A549 (cell line): ENCODE measurements around the gene NCDN. TPM values are rescaled to one million over a fixed set of nuclear protein-coding genes. Genes with fewer than 3 reads are reported as not detected.

ENCODE experiments used
- ATAC-seq, 2 experiments: fragments of 200-7000 bp in 1 of 2; fragments of >200 bp in 1 of 2; cut with Nextera tagmentation in 1 of 2; cut with Tn5 transposase in 1 of 2; 3 replicates each; pipeline versions ENCODE4 v1.8.0 to v1.9.1; 2018 to 2020; ENCODE audit warnings: mild to moderate bottlenecking in 1 of 2, moderate library complexity in 1 of 2
- CTCF ChIA-PET: fragments of 300-600 bp; sonication (Branson Sonifier 250); formaldehyde crosslinking; extraction: SDS; loops from one replicate; lab custom pipeline; 2021; ENCODE audit warnings: antibody characterized with exemption, inconsistent platforms; lab: Yijun Ruan, JAX
- POLR2A ChIA-PET: fragments of 350-600 bp; formaldehyde crosslinking; extraction: SDS; loops from one replicate; lab custom pipeline; 2021; ENCODE audit warnings: antibody characterized with exemption, inconsistent platforms; lab: Yijun Ruan, JAX
- DNase-seq, 2 experiments: peaks; one replicate each; pipeline versions ENCODE4 v3.0.0 to v3.0.0-alpha.2; 2011 to 2016; ENCODE audit warnings: low read depth in 1 of 2, low spot score in 1 of 2
- FAIRE-seq: peaks from 2 replicates; lab custom pipeline; 2011; peaks lifted over from hg19 to GRCh38; lab: Jason Lieb, UNC
- H3K27ac ChIP-seq, 2 experiments: fragments of >200 bp; sonication (Bioruptor Twin); formaldehyde crosslinking; 3 replicates each; pipeline ENCODE4 v1.5.1; 2016 to 2017
- H3K4me1 ChIP-seq: fragments of >200 bp; sonication (Bioruptor Twin); formaldehyde crosslinking; 3 replicates; pipeline ENCODE4 v1.6.1; 2016
- H3K4me2 ChIP-seq: fragments of >200 bp; sonication (Bioruptor Twin); formaldehyde crosslinking; 3 replicates; pipeline ENCODE4 v1.6.1; 2016
- H3K4me3 ChIP-seq: fragments of >200 bp; sonication (Bioruptor Twin); formaldehyde crosslinking; 3 replicates; pipeline ENCODE4 v1.5.1; 2016
- H3K9me3 ChIP-seq: fragments of >200 bp; sonication (Bioruptor Twin); formaldehyde crosslinking; 3 replicates; pipeline ENCODE4 v1.6.1; 2016
- CEBPB ChIP-seq, 2 experiments: fragments of >200 bp in 1 of 2; sonication (Bioruptor Twin) in 1 of 2; formaldehyde crosslinking in 1 of 2; IDR thresholded peaks; 2 replicates each; pipeline ENCODE4 v1.6.1; 2012 to 2016
- EHF ChIP-seq: fragments of 250-450 bp; sonication (Bioruptor Pico); IDR thresholded peaks from 2 replicates; pipeline ENCODE4 v1.5.0; 2020; ENCODE audit warnings: mild to moderate bottlenecking
- EHMT2 ChIP-seq: fragments of 200-600 bp; sonication (generic); IDR thresholded peaks from 2 replicates; pipeline ENCODE4 v1.6.1; 2016; ENCODE audit warnings: antibody characterized with exemption, low read depth, mild to moderate bottlenecking, moderate library complexity
- ESRRA ChIP-seq: fragments of 150-350 bp; IDR thresholded peaks from 2 replicates; pipeline ENCODE4 v1.6.1; 2014; ENCODE audit warnings: mild to moderate bottlenecking, low read length, borderline replicate concordance
- FOSL2 ChIP-seq, 2 experiments: fragments of 450-650 bp in 1 of 2; fragments of >200 bp in 1 of 2; sonication (Bioruptor Twin) in 1 of 2; formaldehyde crosslinking; IDR thresholded peaks; 2 replicates each; pipeline versions ENCODE4 v1.5.0 to v1.6.1; 2016 to 2020; ENCODE audit warnings: mild to moderate bottlenecking in 1 of 2, moderate library complexity in 1 of 2
- HEYL ChIP-seq: fragments of 250-450 bp; sonication (Bioruptor Pico); IDR thresholded peaks from 2 replicates; pipeline ENCODE4 v1.8.0; 2021; ENCODE audit warnings: mild to moderate bottlenecking, moderate library complexity
- HOXA7 ChIP-seq: fragments of 250-450 bp; sonication (Bioruptor Pico); IDR thresholded peaks from 2 replicates; pipeline ENCODE4 v1.5.0; 2020; ENCODE audit warnings: mild to moderate bottlenecking, moderate library complexity
- MAFK ChIP-seq: fragments of 450-650 bp; IDR thresholded peaks from 2 replicates; pipeline ENCODE4 v1.6.1; 2014; ENCODE audit not compliant: partially characterized antibody
- TP53 ChIP-seq: fragments of 250-450 bp; sonication (Bioruptor Pico); IDR thresholded peaks from 2 replicates; pipeline ENCODE4 v1.5.0; 2021; ENCODE audit warnings: mild to moderate bottlenecking, moderate library complexity
- WGBS: methylation state at CpG from one replicate; pipeline ENCODE4 v1.1.6; 2017; ENCODE audit errors: missing lambda C conversion rate; 5-methylcytosine and 5-hydroxymethylcytosine counted together
- polyA plus RNA-seq, 4 experiments: library from polyadenylated mRNA; depleted of rRNA in 3 of 4; stranded (reverse); fragments of >200 nt; fragmentation: RNase III in 1 of 4; extraction: RNeasy Plus Mini Kit Qiagen cat#74134 plus additional on column Dnase treatment in 1 of 4; gene quantifications; 2 replicates in 3 of 4; 3 replicates in 1 of 4; pipeline ENCODE4 v1.2.3, GENCODE V29; 2011 to 2017
- TF ChIP-seq, protein P1 (sequence below): fragments of 150-350 bp; IDR thresholded peaks from 2 replicates; pipeline ENCODE4 v1.6.1; 2014; ENCODE audit warnings: low read depth, mild to moderate bottlenecking, low read length
- TF ChIP-seq, protein P2 (sequence below): fragments of 200-600 bp; sonication (generic); IDR thresholded peaks from 2 replicates; pipeline ENCODE4 v1.6.1; 2016; ENCODE audit warnings: antibody characterized with exemption, mild to moderate bottlenecking, moderate library complexity
- TF ChIP-seq, protein P3 (sequence below): fragments of >200 bp; sonication (Bioruptor Twin); formaldehyde crosslinking; IDR thresholded peaks from 2 replicates; pipeline ENCODE4 v1.6.1; 2016
- TF ChIP-seq, protein P4 (sequence below): IDR thresholded peaks from 2 replicates; pipeline ENCODE4 v1.6.1; 2012
- TF ChIP-seq, protein P5 (sequence below): fragments of 250-450 bp; sonication (Bioruptor Pico); IDR thresholded peaks from 2 replicates; pipeline ENCODE4 v1.5.0; 2021; ENCODE audit warnings: mild to moderate bottlenecking, moderate library complexity, borderline replicate concordance
- TF ChIP-seq, protein P6 (sequence below): fragments of >200 bp; sonication (Bioruptor Twin); formaldehyde crosslinking; IDR thresholded peaks from 3 replicates; pipeline ENCODE4 v1.5.1; 2016

NCDN gene
- polyA plus RNA-seq, 2 of the 4 experiments (the other 2 are of a cell fraction), result 7.0 to 16.8 TPM

DNA sequence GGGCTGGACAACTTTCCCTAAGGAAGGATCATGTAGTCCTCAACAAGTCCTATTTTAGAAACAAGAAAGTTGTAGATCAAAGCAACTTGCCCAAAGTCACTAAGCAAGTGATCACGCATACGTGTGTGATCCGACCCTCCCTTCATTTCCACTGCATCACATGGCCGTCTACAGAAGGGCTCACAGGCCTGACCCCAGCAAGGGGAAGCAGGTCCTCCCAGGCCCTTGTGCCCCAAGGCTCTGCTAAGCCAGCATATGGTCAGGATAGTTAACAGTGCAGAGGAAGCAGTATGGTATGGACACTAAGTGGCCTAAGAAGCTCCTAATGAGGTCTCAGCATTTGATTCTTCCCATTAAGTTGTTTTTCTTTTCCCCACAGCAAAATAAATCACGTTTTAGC, 40.3 kb downstream of the NCDN start:
- ChIA-PET CTCF (interaction anchor here (0.8 kb wide), 1 partner anchor 116 kb away, joined by 3 read pairs; no protein-coding TSS in a partner anchor), POLR2A (no interaction called here)
- FAIRE-seq, result no peak

DNA sequence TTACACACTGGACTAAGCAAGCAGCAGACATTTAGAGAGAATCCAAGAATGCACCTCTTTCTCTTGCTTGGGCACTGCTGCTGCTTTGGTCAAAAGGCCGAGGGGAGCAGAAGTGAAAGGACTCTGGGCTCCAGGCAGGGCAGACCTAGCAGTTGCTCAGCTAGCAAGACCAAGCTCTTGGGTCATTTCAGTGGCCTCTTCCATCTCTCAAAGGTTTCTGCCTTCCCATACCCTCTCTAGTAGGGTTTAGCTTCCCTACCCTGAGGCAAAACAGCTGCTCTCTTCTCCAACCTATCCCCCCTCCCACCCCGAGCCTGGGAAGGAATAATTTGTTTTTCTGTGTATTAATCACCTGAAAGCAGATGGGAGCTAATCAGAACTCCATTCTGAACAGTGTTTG, 41.3 kb downstream of the NCDN start:
- Histone ChIP-seq H3K27ac (no peak overlapping the region), H3K4me1 (no peaks in the 10 kb centered on the region), H3K9me3 (no peaks in the 10 kb centered on the region)
- FAIRE-seq, result no peak
- ATAC-seq, result no peak
- TF ChIP-seq ESRRA (no peak), TP53 (CRISPR knock-in tag) (no peak), EHMT2 (no peak)
- TF ChIP-seq, protein P1, sequence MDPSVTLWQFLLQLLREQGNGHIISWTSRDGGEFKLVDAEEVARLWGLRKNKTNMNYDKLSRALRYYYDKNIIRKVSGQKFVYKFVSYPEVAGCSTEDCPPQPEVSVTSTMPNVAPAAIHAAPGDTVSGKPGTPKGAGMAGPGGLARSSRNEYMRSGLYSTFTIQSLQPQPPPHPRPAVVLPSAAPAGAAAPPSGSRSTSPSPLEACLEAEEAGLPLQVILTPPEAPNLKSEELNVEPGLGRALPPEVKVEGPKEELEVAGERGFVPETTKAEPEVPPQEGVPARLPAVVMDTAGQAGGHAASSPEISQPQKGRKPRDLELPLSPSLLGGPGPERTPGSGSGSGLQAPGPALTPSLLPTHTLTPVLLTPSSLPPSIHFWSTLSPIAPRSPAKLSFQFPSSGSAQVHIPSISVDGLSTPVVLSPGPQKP, result no peak
- TF ChIP-seq, protein P2, sequence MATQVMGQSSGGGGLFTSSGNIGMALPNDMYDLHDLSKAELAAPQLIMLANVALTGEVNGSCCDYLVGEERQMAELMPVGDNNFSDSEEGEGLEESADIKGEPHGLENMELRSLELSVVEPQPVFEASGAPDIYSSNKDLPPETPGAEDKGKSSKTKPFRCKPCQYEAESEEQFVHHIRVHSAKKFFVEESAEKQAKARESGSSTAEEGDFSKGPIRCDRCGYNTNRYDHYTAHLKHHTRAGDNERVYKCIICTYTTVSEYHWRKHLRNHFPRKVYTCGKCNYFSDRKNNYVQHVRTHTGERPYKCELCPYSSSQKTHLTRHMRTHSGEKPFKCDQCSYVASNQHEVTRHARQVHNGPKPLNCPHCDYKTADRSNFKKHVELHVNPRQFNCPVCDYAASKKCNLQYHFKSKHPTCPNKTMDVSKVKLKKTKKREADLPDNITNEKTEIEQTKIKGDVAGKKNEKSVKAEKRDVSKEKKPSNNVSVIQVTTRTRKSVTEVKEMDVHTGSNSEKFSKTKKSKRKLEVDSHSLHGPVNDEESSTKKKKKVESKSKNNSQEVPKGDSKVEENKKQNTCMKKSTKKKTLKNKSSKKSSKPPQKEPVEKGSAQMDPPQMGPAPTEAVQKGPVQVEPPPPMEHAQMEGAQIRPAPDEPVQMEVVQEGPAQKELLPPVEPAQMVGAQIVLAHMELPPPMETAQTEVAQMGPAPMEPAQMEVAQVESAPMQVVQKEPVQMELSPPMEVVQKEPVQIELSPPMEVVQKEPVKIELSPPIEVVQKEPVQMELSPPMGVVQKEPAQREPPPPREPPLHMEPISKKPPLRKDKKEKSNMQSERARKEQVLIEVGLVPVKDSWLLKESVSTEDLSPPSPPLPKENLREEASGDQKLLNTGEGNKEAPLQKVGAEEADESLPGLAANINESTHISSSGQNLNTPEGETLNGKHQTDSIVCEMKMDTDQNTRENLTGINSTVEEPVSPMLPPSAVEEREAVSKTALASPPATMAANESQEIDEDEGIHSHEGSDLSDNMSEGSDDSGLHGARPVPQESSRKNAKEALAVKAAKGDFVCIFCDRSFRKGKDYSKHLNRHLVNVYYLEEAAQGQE, result no peak
- TF ChIP-seq, all 56 proteins: peak for 0
- CTCF ChIA-PET, result interaction anchor here (1.2 kb wide), 1 partner anchor 11 kb away, joined by 3 read pairs; no protein-coding TSS in a partner anchor
- POLR2A ChIA-PET, result no interaction called here
- Histone ChIP-seq H3K4me3 (no peak overlapping the region), H3K4me2 (no peak overlapping the region)
- no peak for DNase-seq
- 74% methylated on average over 2 of the region's 2 CpGs for WGBS

More for the DNA sequence above, 40.3 kb downstream of the NCDN start:
- no peak overlapping the region for H3K4me2 ChIP-seq
- DNase-seq, result no peak
- TF ChIP-seq HEYL (CRISPR knock-in tag) (no peak), FOSL2 (IDR thresholded peaks at IDR 0.05) (no peak), FOSL2 (CRISPR knock-in tag; IDR thresholded peaks at IDR 0.05) (no peak), CEBPB (IDR thresholded peaks at IDR 0.05) (no peak), EHF (CRISPR knock-in tag) (no peak), TP53 (CRISPR knock-in tag) (no peak), HOXA7 (CRISPR knock-in tag) (no peak), MAFK (no peak)
- TF ChIP-seq, protein P3, sequence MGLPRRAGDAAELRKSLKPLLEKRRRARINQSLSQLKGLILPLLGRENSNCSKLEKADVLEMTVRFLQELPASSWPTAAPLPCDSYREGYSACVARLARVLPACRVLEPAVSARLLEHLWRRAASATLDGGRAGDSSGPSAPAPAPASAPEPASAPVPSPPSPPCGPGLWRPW, result no peak
- TF ChIP-seq, protein P4, sequence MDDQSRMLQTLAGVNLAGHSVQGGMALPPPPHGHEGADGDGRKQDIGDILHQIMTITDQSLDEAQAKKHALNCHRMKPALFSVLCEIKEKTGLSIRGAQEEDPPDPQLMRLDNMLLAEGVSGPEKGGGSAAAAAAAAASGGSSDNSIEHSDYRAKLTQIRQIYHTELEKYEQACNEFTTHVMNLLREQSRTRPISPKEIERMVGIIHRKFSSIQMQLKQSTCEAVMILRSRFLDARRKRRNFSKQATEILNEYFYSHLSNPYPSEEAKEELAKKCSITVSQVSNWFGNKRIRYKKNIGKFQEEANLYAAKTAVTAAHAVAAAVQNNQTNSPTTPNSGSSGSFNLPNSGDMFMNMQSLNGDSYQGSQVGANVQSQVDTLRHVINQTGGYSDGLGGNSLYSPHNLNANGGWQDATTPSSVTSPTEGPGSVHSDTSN, result no peak
- TF ChIP-seq, protein P5, sequence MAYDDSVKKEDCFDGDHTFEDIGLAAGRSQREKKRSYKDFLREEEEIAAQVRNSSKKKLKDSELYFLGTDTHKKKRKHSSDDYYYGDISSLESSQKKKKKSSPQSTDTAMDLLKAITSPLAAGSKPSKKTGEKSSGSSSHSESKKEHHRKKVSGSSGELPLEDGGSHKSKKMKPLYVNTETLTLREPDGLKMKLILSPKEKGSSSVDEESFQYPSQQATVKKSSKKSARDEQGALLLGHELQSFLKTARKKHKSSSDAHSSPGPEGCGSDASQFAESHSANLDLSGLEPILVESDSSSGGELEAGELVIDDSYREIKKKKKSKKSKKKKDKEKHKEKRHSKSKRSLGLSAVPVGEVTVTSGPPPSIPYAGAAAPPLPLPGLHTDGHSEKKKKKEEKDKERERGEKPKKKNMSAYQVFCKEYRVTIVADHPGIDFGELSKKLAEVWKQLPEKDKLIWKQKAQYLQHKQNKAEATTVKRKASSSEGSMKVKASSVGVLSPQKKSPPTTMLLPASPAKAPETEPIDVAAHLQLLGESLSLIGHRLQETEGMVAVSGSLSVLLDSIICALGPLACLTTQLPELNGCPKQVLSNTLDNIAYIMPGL (CRISPR knock-in tag), result no peak
- TF ChIP-seq, protein P6, sequence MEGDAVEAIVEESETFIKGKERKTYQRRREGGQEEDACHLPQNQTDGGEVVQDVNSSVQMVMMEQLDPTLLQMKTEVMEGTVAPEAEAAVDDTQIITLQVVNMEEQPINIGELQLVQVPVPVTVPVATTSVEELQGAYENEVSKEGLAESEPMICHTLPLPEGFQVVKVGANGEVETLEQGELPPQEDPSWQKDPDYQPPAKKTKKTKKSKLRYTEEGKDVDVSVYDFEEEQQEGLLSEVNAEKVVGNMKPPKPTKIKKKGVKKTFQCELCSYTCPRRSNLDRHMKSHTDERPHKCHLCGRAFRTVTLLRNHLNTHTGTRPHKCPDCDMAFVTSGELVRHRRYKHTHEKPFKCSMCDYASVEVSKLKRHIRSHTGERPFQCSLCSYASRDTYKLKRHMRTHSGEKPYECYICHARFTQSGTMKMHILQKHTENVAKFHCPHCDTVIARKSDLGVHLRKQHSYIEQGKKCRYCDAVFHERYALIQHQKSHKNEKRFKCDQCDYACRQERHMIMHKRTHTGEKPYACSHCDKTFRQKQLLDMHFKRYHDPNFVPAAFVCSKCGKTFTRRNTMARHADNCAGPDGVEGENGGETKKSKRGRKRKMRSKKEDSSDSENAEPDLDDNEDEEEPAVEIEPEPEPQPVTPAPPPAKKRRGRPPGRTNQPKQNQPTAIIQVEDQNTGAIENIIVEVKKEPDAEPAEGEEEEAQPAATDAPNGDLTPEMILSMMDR, result no peak
- 86% methylated on average over 5 of the region's 5 CpGs for WGBS
- H3K4me1 ChIP-seq, result no peaks in the 10 kb centered on the region
- ATAC-seq, result no peak
- no peak overlapping the region for H3K4me3 ChIP-seq
- no peak overlapping the region for H3K27ac ChIP-seq
- no peaks in the 10 kb centered on the region for H3K9me3 ChIP-seq
